NCI-H2171 (cell line): ENCODE results near the gene TRIM72.
"Not testable (repeated sequence)": the region's sequence is repeated elsewhere in the genome, so short reads cannot be mapped to it uniquely, and the experiment has no call there.

ENCODE experiments used
- DNase-seq: peaks from one replicate; lab custom pipeline; 2025; lab: John Stamatoyannopoulos, UW

The TRIM72 gene

DNA sequence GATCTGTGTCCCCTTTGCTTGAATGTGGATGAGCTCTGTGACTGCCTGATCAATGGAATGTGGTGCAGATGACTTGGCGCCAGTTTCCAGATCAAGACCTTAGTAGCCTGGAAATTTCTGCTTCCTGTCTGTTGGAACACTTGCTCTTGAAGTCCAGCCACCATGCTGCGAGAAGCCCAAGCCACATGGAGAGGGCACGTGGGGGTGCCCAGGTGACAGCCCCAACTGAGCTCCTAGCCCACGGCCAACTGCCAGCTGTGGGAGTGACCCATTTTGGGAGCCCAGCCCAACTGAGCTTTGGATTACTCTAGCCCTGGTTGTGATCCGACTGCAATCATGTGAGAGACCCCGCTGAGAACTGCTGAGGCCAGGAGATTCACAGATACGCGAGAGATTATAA is 42.5 kb downstream of the TRIM72 start:
- DNase-seq, result no peak

DNA sequence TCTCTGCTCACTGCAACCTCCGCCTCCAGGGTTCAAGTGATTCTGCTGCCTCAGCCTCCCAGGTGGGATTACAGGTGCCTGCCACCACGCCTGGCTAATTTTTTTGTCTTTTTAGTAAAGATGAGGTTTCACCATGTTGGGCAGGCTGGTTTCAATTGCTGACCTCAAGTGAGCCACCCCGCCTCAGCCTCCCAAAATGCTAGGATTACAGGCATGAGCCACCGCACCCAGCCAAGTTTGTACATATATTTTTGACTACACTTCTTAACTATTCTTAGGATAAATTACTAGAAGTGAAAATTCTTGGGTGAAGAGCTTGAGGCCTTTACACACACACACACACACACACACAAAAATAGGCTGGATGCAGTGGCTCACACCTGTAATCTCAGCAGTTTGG is 44.4 kb downstream of the TRIM72 start:
- no peak for DNase-seq

DNA sequence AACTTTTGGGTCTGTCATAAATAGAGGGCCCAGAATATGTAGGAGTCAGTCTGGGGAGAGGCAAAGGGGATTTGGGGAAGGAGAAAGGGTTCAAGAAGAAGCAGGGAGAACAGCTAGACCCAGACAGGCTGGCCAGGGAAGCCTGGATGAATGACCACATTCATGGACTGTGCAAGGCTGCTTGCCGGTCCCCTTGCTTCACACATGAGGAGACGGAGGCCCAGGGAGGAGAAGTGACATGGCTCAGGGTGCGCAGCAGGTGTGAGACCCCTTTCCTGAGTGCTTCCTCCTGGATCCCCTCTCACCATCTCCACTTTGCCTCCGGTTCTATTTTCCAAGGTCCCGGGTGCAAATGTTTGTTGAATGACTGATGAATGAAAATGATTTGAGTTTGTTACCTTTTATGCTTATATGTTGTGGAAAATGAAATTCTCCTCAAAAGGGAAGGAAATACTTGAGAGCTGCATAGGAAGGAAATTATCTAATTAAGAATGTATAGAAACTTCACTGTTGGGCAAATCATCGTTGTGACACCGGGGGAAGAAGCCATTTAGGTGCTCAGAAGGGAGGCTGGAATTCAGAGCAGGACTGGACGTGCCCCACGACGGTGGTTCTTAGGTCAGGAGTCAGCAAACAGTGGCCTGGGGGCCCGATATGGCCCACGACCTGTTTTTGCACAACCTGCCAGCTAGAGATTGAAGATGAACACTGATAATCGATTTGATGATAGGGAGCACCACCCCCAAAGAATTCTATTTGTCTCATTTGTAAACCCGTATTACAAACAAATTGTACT is 46.4 kb downstream of the TRIM72 start:
- no peak for DNase-seq

DNA sequence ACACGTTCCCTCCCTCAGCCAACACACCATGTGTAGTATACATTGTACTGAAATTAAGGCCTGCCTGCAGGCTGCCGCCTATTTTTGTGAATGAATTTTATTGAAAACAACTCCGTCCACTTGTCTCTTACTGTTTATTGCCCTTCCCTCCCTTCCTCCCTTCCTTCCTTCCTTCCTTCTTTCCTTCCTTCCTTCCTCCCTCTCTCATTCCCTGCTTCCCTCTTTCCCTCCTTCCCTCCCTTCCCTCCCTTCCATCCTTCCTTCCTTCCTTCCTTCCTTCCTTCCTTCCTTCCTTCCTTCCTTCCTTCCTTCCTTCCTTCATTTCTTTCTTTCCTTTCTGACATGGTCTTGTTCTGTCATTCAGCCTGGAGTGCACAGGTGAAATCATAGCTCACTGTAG is 48.2 kb downstream of the TRIM72 start:
- DNase-seq, result no peak

DNA sequence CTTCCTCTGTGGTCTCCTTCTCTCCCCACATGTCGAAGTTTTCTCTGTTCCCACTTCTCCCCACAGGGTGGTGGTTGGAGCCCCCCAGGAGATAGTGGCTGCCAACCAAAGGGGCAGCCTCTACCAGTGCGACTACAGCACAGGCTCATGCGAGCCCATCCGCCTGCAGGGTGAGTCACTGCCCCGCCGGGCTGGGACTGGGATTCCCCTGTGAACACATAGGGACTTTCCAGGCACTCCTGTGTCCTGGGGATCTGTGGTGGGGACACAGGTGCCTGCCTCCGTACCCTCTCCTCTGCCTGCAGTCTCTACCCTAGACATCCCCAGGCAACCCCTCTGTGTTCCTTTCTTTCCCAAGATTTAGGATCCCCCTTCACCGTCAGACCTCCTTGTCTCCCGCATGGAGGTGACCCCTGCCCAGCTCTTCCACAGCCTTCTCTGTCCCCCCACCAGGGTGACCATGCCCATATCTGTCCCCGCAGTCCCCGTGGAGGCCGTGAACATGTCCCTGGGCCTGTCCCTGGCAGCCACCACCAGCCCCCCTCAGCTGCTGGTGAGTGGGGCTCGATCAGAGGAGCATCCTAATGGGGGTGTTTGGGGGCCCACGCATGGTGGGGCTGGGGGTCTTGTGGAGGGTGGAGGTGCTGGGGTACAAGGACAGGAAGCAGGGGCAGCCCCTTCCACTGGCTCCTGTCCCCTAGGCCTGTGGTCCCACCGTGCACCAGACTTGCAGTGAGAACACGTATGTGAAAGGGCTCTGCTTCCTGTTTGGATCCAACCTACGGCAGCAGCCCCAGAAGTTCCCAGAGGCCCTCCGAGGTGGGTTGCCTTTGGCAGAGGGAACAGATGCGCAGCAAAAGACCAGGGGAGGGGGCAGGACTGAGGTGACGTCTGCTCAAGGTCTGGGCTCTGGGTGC is 51.7 kb downstream of the TRIM72 start:
- no peak for DNase-seq

DNA sequence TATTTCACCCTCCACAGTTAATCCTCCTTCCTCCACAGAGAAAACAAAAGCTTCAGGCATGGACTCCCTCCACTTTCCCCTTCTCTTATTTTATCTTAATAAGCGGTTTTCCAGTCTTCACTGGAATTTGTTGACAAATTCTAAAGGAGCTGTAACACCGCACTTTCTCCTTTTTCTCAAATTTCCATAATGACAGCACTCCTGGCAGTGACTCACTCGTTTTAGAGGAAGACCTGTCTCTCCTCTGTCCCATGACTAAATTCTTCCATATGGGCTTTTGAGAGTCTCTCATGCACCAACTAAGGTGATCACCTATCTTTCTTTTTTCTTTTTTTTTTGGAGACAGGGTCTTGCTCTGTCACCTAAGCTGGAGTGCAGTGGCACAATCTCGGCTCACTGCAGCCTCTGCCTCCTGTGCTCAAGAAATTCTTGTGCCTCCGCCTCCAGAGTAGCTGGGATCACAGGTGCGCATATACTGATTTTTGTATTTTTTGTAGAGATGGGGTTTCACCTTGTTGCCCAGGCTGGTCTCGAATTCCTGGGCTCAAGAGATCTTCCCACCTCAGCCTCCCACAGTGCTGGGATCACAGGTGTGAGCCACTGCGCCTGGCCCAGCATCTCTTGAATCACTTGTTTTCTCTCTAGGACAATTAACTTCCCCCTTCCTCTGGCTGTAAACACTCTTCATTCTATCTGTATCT is 53.6 kb downstream of the TRIM72 start:
- no peak for DNase-seq

DNA sequence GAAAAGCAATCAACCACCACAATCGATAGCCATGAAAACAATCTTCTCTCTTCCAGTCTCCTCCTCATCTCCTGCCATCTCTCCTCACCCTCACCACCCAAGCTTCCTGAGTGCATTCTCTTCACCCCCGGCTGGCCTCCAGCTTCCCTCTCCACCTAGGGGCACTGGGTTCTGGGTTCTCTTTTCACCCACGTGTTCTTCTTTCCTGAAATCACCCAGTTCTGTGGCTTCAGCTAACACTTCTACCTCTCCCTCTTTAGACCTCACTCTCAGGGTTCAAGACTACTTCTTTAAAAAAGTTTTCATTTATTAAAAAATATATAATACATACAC is 54.1 kb downstream of the TRIM72 start:
- no peak for DNase-seq

DNA sequence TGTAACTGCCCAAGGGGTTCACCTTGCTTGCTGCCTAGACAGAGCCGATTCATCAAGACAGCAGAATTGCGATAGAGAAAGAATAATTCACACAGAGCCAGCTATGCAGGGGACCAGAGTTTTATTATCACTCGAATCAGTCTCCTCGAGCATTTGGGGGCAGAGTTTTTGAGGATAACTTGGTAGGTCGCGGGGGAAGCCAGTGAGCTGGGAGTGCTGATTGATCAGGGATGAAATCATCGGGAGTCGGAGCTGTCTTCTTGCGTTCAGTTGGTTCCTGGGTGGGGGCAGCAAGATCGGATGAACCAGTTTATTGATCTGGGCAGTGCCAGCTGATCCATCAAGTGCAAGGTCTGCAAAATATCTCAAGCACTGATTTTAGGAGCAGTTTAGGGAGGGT is 55.0 kb downstream of the TRIM72 start:
- DNase-seq, result no peak

DNA sequence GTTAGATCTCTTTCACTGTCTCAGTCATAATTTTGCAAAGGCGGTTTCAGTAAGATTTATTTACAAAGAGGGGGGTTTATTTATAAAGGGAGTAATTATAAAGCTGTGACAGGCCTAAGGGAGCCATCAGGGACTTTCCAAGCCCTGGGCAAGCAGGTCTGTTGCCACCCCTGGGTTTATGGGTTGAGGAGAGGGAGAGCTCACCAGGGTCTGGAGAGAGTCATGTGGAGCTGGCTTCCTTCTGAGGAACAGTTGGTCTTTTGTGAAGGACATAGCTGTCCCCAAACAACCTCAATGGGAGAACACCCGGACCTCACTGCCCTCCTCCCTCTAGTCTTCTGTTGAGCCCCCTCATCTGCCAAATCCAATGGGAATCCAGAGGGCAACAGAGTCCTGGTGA is 55.6 kb downstream of the TRIM72 start:
- DNase-seq, result no peak

DNA sequence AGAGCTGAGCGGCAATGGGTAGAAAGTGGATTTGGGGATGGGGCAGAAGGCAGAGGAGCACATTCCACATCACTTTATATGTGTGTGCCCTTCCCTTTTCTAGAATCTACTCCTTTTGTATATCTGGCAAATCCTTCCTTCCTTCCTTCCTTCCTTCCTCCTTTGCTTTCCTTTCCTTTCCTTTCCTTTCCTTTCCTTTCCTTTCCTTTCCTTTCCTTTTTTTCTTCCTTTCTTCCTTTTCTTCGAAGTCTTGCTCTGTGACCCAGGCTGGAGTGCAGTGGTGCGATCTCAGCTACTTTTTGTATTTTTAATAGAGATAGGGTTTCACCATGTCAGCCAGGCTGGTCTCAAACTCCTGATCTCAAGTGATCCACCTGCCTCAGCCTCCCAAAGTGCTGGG is 56.1 kb downstream of the TRIM72 start:
- not testable (repeated sequence) for DNase-seq

DNA sequence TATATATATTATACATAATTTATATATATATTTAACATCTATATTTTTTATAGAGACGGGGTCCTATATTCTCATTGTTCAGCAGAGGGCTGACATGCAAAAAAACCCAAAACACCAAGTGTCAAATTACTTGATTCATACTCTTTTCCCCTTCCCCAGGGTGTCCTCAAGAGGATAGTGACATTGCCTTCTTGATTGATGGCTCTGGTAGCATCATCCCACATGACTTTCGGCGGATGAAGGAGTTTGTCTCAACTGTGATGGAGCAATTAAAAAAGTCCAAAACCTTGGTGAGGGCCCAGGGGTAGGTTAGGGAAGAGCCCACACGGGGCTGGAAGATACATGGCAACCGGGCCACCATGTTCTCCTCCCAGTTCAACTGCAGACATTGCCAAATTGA is 56.9 kb downstream of the TRIM72 start:
- no peak for DNase-seq

DNA sequence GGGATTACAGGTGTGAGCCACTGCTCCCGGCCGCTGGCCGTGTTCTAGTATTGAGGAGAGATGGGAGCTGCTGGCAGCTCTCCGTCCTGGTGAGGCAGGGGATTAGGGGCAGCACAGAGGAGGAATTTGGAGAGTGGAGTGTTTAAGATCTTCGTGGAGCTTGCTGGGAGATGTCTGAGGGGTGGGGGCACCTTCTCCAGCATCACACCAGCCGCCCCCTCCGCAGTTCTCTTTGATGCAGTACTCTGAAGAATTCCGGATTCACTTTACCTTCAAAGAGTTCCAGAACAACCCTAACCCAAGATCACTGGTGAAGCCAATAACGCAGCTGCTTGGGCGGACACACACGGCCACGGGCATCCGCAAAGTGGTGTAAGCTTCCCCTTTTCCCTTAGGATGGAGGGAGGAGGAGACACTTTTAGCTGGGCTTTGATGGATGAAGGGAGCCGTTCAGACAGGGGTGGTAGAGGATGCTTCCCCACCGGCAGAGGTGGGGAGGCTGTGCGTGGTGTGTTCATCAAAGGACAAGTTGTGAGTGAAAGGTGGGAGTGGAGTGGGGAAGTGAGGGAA is 57.8 kb downstream of the TRIM72 start:
- DNase-seq, result no peak

DNA sequence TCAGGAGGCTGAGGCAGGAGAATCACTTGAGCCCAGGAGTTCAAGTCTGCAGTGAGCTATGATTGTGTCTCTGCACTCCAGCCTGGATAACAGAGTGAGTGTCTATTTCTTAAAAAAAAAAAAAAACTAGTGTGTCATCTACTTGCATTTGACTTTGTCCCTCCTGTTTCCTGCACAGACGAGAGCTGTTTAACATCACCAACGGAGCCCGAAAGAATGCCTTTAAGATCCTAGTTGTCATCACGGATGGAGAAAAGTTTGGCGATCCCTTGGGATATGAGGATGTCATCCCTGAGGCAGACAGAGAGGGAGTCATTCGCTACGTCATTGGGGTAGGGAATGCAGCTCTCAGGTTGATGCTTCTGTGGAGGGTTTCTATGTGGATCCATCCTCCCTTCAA is 59.3 kb downstream of the TRIM72 start:
- DNase-seq, result no peak

DNA sequence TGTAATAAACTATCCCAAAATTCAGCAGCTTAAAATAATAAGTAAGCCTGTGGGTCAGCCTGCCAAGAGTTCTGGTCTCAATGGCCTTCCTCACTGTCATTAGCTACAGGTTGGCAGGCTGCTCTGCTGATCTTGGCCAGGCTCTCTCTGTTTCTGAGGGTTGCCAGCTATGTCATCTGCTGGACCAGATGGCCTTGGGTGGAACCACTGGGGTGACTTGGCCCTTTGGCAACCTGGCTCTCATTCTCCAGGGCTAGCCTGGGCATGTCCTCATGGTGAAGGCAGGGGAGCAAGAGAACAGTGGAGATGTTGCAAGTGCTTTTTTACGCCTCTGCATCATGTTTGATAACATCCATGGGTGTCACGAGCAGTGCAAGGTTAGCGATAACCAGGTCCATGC is 59.8 kb downstream of the TRIM72 start:
- DNase-seq, result no peak

DNA sequence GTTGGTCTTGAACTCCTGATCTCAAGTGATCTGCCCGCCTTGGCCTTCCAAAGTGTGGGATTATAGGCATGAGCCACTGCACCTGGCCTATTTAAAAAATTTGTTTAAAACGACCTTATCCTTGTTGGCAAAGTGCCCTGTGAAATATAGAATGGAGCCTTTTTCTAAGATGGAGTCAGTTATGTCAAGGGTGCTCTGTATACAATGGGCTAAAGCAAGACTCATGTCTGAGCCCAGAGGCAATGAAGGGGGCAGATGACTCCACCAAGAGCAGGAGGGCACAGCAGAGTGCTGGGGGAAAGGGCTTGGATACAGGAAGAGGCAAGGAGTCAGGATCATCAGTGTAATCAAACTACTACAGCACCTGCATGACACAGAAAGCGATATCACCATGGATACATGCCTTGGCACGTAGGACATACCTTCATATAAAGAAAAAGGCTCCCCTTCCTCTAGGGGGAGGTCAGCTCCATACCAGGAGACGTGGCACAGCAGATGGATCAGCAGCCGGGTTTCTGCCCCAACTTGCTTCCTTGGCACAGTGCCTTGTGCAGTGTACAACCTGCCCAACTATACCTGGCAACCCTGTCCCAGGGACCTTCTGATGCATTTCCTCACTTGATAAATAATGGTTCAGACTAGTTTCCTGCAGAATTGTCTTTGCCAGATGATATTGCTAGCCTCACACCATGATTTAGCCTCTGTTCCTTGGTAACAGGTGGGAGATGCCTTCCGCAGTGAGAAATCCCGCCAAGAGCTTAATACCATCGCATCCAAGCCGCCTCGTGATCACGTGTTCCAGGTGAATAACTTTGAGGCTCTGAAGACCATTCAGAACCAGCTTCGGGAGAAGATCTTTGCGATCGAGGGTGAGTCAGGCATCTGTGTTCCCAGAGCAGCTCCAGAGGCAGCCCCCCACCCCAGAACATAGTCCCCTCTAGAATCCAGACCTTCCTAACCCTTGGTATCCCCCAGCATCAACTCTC is 61.2 kb downstream of the TRIM72 start:
- DNase-seq, result no peak

DNA sequence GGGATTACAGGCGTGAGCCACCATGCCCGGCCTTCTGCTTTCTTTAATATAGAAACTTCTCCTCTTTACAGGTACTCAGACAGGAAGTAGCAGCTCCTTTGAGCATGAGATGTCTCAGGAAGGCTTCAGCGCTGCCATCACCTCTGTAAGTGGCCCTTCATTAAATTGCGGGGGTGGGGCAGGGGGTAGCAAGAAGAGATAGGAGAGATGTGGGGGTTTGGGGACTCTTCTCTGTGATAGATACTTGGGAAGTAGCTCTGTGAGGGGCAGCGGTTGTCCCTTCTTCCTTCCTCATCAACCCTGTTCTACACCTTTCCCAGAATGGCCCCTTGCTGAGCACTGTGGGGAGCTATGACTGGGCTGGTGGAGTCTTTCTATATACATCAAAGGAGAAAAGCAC is 62.7 kb downstream of the TRIM72 start:
- no peak for DNase-seq

DNA sequence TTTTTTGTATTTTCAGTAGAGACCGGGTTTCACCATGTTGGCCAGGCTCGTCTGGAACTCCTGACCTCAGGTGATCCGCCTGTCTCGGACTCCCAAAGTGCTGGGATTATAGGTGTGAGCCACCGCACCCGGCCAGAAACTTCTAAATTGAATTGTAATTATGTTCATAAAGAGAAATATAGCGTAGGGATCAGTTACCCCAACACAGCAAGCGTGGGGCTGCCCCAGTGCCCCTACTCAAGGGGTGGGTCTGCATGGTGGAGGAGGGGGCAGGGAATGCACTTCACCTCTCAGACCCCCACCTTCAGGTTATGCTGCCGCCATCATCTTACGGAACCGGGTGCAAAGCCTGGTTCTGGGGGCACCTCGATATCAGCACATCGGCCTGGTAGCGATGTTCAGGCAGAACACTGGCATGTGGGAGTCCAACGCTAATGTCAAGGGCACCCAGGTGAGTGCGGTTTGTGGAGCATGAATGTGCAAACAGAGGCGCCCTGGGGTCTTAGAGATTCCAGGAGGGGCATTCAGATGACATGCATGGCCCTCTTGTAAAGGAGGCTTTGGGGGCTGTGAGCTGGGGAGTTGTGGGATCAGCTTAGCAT is 63.8 kb downstream of the TRIM72 start:
- no peak for DNase-seq

DNA sequence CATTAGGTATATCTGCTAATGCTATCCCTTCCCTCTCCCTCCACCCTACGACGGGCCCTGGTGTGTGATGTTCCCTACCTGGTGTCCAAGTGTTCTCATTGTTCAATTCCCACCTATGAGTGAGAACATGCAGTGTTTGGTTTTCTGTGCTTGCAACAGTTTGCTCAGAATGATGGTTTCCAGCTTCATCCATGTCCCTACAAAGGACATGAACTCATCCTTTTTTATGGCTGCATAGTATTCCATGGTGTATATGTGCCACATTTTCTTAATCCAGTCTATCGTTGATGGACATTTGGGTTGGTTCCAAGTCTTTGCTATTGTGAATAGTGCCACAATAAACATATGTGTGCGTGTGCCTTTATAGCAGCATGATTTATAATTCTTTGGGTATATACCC is 64.9 kb downstream of the TRIM72 start:
- not testable (repeated sequence) for DNase-seq
